ENCODE data around the gene TSPAN18.

GRCh38 chr11:44846852-44847251, 120.1 kb downstream of the TSPAN18 start:
- TF ChIP-seq, protein P1, sequence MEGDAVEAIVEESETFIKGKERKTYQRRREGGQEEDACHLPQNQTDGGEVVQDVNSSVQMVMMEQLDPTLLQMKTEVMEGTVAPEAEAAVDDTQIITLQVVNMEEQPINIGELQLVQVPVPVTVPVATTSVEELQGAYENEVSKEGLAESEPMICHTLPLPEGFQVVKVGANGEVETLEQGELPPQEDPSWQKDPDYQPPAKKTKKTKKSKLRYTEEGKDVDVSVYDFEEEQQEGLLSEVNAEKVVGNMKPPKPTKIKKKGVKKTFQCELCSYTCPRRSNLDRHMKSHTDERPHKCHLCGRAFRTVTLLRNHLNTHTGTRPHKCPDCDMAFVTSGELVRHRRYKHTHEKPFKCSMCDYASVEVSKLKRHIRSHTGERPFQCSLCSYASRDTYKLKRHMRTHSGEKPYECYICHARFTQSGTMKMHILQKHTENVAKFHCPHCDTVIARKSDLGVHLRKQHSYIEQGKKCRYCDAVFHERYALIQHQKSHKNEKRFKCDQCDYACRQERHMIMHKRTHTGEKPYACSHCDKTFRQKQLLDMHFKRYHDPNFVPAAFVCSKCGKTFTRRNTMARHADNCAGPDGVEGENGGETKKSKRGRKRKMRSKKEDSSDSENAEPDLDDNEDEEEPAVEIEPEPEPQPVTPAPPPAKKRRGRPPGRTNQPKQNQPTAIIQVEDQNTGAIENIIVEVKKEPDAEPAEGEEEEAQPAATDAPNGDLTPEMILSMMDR (IDR thresholded peaks at IDR 0.05; ENCODE audit: insufficient read depth, low read depth, low read length): no peak
- TF ChIP-seq EZH2 (IDR thresholded peaks at IDR 0.05; ENCODE audit: insufficient read depth, low read length): no peak
